Airway epithelial cell (primary cell): ENCODE results near the gene MT1H. TPM values are rescaled to one million over a fixed set of nuclear protein-coding genes. Genes with fewer than 3 reads are reported as not detected.

Experiments used
- total RNA-seq: library from RNA; depleted of rRNA; stranded (reverse); fragments of >200 nt; gene quantifications from 2 replicates; pipeline ENCODE4 v1.2.3, GENCODE V29; 2015

MT1H gene
- not detected in 2 replicates for total RNA-seq

GRCh38 chr16:56669005-56669839 lies at the start of gene MT1H:
Gene MT1H (plus strand): TSS chr16:56669814. CDS start chr16:56669885, 71 bp downstream.

GRCh38 chr16:56625140-56625942 lies 44.3 kb upstream of the MT1H start, which contains the start of gene MT1E:
Gene MT1E (plus strand): TSS chr16:56625781. CDS start chr16:56625852, 71 bp downstream.

GRCh38 chr16:56632156-56632847 lies 37.3 kb upstream of the MT1H start, which contains the start of gene MT1M:
Gene MT1M (plus strand): TSS chr16:56632659. CDS start chr16:56632732, 73 bp downstream.

GRCh38 chr16:56637814-56638750 lies 31.5 kb upstream of the MT1H start, which contains the start of gene MT1A:
Gene MT1A (plus strand): TSS chr16:56638666. CDS start chr16:56638739, 73 bp downstream.

GRCh38 chr16:56651586-56651985 lies 18.0 kb upstream of the MT1H start, which contains the start of gene MT1B:
Gene MT1B (plus strand): TSS chr16:56651886. CDS start chr16:56651954, 68 bp downstream.

GRCh38 chr16:56657555-56658326 lies 11.9 kb upstream of the MT1H start, which contains the start of gene MT1F:
Gene MT1F (plus strand): TSS chr16:56657959. CDS start chr16:56658059, 100 bp downstream.

GRCh38 chr16:56667581-56668571 lies 1.7 kb upstream of the MT1H start, which contains the start of gene MT1G:
Gene MT1G (minus strand): TSS chr16:56668065. CDS start chr16:56667993, 72 bp downstream.

GRCh38 chr16:56681939-56682702 lies 12.5 kb downstream of the MT1H start, which contains the start of gene MT1X:
Gene MT1X (plus strand): TSS chr16:56682470. CDS start chr16:56682541, 71 bp downstream.

Other genes starting within 250 kb of the MT1H start
- gene AMFR, start 244.3 kb upstream of the MT1H start, total RNA-seq = 107 and 112 TPM in 2 replicates
- 63.7 and 67.4 TPM in 2 replicates for gene NUDT21, start 218.5 kb upstream of the MT1H start, total RNA-seq
- gene OGFOD1, start 218.3 kb upstream of the MT1H start, total RNA-seq = 49.7 and 62.8 TPM in 2 replicates
- gene BBS2, start 149.8 kb upstream of the MT1H start, total RNA-seq = 29.3 and 35.9 TPM in 2 replicates
- not detected in 2 replicates for gene MT4, start 104.7 kb upstream of the MT1H start, total RNA-seq
- not detected in 2 replicates for gene MT3, start 80.3 kb upstream of the MT1H start, total RNA-seq
- 602 and 1,004 TPM in 2 replicates for gene MT2A, start 61.2 kb upstream of the MT1H start, total RNA-seq
- 367 and 549 TPM in 2 replicates for gene MT1E, start 44.0 kb upstream of the MT1H start, total RNA-seq
- gene MT1M, start 37.2 kb upstream of the MT1H start, total RNA-seq = not detected in 2 replicates
- gene MT1A, start 31.1 kb upstream of the MT1H start, total RNA-seq = not detected in 2 replicates
- not detected in 2 replicates for gene MT1B, start 17.9 kb upstream of the MT1H start, total RNA-seq
- 1.5 and 6.8 TPM in 2 replicates for gene MT1F, start 11.9 kb upstream of the MT1H start, total RNA-seq
- gene MT1G, start 1.7 kb upstream of the MT1H start, total RNA-seq = 1.1 TPM in 1 of 2 replicates, not detected in the other
- gene MT1X, start 12.7 kb downstream of the MT1H start, total RNA-seq = 1,022 and 1,842 TPM in 2 replicates
- gene NUP93, start 60.3 kb downstream of the MT1H start, total RNA-seq = 52.4 and 72.1 TPM in 2 replicates
- gene SLC12A3, start 195.4 kb downstream of the MT1H start, total RNA-seq = not detected in 2 replicates